ENCODE data around the gene CLCA2.

CLCA2 gene

DNA sequence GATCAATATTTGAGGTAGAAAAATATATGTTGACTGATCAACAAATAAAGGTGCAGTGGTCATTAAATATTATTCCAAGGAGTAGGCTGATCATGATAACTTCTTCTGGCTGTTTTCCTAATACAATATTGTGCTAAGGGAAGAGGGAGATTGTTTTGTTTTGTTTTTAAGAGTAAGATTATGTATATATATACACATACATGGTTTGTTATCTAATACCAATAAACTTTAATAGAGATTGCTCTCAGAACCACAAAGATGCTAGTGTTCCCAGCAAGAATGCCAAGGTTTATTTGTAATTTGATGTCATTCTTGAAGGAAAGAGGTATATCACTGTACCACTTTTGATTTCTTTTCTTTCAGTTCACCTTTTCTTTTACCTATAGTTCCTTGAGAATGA lies 10.1 kb downstream of the CLCA2 start:
- DNase-seq = no peak

DNA sequence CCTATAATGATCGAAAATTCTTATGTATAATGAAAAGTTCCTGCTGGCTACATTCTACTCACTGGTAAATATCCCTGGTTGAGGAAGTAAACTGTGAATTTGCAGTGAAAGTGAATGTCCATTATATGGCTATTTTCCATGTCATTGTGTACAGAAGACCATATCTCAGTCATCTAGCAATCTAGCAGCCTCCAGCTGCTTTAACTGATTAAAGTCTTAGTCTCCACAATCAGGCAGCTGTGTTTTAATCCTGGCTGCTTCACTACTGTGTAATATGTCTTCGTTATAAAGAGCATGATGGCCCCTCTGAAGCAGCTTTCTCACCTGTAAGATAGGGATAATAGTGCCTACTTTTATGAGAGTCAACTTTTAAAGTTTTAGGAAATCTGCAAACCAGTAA lies 11.4 kb downstream of the CLCA2 start:
- no peak for DNase-seq

DNA sequence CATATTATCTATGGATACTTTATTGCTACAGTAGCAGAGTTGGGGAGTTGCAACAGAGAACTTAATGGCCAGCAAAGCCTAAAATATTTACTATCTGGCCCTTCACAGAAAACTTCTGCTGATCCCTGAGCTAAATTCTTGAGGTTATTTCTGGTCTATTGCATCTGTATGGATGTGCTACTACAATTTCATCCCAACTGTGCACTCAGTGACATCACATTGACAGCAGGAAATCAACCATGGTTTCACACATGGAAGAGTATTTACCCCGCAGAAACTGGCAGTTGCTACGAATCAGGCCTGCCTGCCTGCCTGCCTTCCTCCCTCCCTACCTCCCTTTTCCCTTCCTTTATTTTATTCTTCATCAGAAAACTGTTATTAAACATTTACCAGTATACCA lies 12.1 kb downstream of the CLCA2 start:
- no peak for DNase-seq

DNA sequence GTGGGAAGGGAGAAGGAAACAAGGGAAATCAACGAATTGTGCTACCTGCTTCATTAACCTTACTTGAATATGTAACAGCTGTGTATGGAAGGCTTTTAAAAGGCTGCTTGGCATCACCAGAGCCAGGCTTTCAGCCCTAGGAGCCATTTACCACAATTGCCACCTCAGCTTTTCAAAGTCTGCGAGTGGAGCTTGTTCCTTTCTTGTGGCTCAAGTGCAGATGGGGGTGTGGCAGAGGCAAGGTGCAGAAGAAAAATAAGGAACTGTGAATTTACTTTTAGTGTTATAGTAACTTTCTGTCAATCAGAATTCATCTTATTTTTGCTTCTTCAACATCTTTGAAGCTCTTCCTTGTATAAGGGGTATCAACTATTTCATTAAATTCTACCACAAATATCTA lies 17.6 kb downstream of the CLCA2 start:
- DNase-seq = no peak

DNA sequence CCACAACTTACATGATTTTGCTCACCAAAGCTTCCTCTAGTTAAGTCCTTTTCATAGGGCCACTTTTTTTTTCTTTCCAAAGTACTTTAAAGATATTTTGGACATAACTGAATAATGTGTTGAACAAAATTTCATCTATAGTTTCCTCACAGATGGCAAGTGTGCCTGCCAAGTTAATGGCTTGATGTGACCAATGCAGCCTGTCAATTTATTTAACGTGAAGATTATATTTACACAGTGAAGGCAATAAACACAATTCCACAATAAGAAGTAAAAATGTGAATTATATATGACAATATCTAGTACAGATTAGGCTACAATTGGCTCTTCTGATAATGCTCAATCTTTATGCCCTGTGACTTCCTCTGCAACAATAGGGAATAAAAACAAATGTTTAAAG lies 18.0 kb downstream of the CLCA2 start:
- no peak for DNase-seq

DNA sequence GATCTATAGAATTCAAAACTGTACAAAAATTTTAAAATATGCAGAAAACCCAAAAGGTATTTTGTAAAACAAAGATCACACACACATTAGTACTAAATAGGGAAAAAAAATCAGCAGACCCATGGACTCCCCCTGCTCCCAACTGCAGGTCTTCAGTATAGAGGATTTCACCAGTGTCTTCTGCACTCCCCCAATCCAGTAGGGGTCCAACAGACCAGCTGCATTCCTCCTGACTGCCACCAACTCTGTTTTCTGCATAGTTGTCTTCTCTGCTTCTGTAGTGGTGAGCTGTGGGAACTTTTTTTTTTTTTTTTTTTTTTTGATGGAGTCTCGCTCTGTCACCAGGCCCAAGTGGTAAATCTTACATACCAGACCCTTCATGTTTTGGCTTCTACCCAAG lies 21.9 kb downstream of the CLCA2 start:
- DNase-seq = no peak

DNA sequence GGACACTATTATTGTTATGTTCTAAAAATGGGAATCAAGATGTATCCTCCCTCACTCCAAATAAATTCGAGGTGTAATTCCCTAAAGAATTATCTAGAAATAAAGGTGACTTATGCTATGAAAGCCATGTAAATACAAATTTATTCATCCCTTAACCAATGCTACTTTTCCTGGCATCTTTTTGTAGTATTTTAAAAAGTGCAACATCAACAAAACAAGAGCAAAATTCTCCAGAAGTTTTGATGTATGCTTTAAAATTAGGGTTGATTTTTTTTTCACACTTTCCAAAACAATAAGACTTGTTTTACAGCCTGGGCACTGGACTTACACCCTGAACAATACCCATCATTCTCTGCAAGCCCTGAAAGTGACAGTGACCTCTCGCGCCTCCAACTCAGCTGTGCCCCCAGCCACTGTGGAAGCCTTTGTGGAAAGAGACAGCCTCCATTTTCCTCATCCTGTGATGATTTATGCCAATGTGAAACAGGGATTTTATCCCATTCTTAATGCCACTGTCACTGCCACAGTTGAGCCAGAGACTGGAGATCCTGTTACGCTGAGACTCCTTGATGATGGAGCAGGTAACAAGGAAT lies 23.3 kb downstream of the CLCA2 start:
- DNase-seq = no peak

DNA sequence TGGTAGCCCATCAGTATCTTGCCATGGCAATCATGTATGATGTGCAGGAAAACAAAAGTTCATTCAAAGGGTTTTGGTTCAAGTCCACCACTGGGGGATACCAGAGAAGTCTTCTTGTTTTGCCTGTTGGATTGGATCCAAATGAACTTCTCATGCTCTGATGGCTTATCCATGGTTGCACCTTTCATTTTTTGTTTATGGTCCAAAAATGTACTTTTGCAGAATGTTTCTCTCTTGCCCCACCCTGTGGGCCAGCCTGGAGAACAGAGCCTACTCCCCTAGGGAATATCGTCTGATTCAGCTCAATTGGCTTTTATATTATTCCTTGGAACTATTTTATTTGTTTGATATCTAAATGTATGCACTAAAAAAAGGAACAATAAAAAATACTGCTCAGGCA lies 24.7 kb downstream of the CLCA2 start:
- DNase-seq = no peak

DNA sequence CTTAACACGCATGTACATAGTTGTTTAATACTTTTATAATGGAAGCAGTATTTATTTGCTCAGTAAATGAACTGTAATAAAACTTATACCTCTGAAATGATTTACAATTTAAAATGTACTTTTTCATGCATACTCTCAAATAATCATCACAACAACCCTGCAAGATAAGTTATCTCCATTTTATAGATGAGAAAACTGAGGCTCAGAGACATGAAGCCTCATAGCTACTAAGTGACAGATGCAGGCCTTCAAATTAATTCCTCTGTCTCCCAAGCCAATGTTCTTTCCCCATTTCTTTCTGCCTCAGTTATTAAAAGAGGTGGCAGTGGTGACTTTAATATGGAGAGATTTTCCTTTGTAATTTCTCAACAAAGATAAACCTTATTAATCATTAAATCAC lies 25.1 kb downstream of the CLCA2 start:
- no peak for DNase-seq

DNA sequence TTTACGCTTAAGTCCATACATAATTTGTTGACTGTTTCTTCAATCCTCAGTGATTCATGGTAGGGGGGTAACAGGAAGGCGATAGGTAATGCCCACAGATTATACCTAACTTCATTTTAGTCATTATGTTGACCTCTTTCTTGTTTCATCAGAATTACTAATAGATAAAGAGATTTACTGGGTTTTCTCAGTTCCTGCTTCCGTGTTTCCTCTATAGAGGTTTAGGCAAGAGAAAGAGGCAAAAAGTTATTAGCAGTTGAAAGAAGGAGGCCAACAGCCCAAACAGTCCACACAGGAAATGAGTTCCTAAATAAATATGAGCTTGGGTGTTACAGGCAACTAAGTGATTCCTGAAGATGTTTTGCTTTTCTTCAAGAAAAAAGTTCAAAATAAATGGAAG lies 26.9 kb downstream of the CLCA2 start:
- DNase-seq = no peak

DNA sequence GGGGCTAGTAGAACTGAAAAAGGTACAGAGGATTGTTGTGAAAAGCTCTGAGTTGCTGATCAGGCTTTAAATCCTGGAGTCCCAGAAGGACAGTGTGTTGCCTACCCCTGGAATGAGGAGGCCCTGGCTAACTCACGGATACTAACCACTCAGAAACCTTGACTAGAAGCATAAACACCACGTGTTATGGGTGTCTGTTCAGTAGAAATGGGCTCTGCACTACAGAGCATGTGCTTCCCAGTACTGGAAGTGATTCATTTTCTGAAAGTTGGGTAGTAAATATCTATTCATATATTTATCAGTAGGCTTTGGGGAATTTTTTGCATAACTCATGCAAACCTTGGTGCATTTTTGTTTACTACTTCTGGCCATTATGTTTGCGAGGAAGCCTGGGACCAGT lies 29.7 kb downstream of the CLCA2 start:
- DNase-seq = no peak

DNA sequence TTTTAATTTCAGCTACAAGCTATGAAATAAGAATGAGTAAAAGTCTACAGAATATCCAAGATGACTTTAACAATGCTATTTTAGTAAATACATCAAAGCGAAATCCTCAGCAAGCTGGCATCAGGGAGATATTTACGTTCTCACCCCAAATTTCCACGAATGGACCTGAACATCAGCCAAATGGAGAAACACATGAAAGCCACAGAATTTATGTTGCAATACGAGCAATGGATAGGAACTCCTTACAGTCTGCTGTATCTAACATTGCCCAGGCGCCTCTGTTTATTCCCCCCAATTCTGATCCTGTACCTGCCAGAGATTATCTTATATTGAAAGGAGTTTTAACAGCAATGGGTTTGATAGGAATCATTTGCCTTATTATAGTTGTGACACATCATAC lies 31.1 kb downstream of the CLCA2 start:
- no peak for DNase-seq

DNA sequence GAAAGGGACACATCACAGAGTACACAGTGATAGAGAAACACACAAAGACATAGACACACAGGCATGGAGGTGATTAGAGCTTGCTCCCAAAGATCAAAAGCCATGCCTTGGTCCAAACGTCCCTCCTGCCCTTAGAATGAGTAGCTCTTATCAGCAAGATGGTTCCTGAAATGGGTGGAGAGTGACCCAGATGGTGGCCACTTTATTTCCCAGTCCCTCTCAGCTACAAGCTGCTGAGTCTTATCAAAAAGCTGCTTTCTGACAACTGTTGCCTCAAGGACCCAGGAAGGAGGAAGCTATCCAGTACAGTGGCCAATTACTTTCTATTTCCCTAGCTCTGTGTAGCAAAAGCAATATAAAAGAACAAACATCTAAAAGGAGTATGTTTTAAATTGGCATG lies 37.0 kb downstream of the CLCA2 start:
- DNase-seq = no peak

DNA sequence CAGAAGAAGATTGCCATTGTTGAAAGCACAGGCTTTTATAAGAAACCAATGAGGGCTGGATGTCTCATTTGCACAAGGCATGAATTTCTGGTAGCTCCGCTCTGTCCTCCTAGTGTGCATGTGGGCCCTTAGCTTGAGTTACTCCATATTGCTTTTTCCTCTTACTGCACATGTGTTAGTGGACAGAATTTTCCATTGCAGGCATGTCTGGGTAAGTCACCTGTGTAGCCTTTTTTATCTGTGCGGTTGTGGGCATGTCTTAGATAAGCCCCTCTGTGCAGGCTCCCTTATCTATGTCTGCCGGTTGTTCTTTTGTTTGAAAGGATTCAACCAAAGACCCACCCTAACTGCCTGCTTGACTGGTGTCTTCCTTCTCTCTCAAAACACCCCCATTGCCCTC lies 37.5 kb downstream of the CLCA2 start:
- no peak for DNase-seq

DNA sequence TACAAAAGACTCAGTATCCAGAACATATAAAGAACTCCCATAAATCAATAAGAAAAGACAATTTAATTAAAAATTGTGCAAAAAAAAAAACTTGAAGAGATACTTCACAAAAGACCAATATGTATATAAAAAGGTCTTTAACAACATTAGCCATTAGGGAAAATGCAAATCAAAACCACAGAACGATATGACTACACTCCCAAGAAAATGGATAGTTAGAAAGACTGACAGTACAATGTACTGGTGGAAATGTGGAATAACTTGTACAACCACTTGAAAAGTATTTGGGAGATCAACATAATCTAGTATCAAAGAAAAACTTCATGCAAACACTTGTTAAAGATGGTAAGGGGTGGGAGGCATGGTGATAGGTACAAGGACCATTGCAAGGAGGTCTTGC lies 40.8 kb downstream of the CLCA2 start:
- no peak for DNase-seq

DNA sequence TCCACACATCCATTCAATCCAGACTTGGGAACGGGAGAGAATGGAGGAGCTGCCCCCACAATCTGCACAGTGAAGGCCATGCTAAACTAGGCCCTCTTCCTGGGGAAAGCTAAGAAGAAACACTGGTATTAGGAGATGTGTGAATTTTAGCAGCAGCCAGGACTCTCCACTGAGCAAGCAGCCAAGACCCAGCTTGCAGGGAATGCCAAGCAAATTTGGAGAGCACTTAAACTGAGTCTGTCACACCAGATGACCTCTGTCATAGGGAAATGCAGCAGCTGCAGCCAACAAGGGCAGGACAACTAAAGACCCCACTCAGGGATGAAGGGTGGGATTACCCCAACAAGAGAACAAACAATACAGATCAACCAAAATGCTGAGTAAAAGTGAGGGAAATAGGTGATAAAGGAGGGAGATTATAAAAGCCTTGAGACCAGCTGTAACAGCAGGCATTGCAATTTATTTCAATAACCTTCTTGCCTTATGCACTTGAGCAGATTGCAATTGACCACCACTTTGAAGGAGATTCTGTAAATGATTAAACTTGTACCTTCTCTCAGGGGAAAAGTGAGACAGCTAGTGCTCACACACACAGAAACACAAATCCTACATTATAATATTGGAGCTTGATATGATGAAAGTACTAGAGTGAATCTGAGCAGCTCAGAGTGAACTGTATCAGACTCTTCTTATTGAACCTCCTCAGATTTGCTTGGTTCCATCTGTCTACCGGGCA lies 42.3 kb downstream of the CLCA2 start:
- no peak for DNase-seq

DNA sequence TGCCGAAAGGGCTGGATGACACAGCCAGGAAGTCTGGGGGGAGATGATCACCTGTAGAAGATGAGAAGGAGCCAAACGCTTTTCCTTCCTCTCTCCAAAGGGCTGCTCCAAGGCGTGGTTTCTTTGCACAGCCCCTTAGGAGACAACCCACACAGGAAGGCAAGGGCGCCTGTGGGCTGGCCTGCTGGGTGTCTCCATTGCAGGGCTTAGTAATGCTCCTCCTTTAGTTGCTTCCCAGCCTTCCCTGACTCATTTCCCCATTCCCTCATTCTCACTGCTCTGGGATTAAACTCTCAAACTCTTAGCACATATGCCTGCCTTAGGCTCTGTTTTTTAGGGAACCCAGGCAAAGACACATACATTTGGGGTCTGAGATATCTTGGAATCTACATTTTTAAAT lies 43.0 kb downstream of the CLCA2 start:
- no peak for DNase-seq

DNA sequence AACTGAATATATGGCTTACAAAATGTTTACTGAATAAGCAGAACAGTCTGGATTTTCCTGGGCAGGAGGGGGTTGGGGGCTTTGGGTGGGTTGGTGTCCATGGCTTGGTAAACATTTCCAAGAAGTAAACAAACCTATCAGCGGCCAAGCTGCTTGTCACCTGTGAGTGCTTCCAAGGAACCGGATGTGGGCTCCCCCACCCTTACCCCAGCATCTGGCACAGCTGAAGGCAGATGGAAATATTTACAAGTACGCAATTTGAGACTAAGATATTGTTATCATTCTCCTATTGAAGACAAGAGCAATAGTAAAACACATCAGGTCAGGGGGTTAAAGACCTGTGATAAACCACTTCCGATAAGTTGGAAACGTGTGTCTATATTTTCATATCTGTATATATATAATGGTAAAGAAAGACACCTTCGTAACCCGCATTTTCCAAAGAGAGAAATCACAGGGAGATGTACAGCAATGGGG lies 44.6 kb downstream of the CLCA2 start, which contains the start of gene CLCA1:
TSS of gene CLCA1 (plus strand) at position 427 of the 477 bp plus-strand sequence. CDS start at position 472, 45 bp downstream.
- no peak for DNase-seq

DNA sequence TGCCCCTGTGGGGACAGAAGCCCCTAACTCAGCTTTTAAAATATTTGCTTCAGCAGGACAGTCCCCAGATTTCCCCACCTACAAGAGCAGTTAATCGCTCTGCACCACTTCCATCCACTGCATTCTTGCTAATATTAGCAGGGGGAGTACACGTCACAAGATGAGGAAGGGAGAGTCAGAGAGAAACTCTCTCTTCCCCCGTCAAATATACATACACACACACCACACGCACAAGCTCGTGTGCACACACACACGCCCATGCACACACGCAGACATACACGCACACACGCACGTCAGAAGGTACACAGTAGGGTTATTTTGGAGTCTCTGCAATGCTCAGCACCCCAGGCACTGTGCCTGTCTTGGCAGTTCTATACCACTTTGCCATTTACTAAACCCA lies 46.9 kb downstream of the CLCA2 start:
- no peak for DNase-seq

DNA sequence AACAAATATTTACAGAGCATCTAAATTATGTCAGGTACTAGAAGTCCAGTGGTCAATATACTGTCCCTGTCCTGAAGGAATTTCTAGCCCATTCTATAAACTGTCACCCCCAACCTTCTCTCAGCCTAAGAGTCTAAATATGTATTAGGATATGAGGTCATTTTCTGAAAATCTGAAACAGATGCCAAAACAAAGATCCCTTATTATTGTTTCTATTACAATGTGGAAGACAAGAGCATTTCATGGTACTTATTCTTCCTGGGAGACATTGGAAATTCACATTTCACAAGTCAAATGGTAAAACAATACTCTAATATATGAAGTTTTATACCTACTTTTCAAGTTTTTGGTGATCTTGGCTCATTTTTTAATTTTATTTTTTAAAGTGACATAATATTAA lies 47.3 kb downstream of the CLCA2 start:
- DNase-seq = no peak

DNA sequence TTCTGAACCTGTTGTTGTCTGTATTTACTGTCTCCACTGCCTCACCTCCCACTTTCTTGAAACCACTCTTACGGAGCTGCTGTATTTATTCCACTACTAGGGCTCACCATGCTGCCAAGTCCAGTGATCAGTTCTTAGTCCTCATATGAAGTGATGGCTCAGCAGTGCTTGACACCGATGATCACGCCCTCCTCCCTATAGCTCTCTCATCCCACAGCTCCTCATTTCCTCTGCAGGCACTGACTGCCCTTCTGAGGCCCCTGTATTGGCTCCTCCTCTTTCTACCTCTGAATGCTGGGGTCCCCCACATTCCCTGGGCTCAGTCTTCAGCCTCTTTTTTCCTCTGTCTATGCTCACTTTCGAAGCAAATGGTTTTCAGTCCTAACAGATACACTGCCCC lies 48.2 kb downstream of the CLCA2 start:
- DNase-seq = no peak

DNA sequence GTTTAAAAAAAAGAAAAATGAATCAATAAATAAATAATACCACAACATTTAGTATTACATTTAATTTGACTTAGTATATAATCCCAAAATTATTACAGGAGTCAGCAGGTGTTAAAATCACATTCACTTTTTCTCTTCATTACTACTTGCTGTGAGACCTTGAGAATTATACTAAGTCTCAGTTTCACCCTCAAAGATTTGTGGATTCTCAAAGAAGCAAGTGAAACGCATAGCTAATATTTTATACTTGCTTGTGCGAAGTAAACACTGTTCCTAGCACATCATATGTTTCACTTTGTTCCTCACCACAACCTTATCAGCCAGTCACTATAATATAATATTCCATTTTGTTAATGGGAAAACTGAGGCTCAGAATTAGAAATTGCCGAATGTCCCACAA lies 48.8 kb downstream of the CLCA2 start:
- no peak for DNase-seq

DNA sequence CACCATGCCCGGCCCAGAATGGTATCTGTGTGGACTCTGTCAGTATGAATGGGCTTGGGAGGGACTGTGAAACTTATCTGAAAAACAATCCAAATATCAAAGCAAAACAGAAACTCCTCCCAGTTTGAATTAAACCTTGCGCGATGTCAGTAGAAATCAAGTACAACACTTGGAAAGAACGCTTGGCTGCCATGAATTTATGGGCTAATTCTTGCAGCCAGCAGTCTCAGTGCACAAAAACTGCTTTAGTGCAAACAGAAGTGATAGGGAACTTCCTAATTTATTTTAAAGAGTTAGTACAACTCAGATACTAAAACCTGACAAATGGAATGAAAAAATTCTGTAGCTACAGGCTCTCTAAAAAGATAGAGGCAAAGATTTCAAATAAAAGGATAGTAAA lies 53.3 kb downstream of the CLCA2 start:
- DNase-seq = no peak

DNA sequence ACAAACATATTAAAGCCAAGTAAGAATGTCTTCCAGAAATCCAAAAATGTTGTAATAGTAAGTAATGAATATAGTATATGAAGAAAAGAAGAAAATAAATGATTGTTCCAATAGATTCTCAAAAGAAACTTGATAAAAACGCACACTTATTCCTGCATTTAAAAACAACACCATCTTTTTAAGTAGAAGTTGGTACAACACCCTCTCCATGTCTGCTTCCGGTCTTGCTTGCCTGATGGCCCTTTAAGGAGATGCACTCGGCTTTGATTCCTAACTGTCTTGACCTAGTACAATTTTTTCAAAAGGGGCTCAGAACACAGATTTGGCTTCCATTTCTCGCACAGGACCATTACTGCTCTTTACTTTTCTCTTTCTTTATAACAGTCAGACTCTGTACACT lies 53.7 kb downstream of the CLCA2 start:
- DNase-seq = no peak
